GM18858 (cell line): ENCODE data around the gene PSME1.

ENCODE experiments used
- ATAC-seq: cut with Tn5 transposase; IDR thresholded peaks from one replicate; pipeline ENCODE4 v1.9.1; 2021; ENCODE audit not compliant: unreplicated experiment

Gene PSME1

DNA sequence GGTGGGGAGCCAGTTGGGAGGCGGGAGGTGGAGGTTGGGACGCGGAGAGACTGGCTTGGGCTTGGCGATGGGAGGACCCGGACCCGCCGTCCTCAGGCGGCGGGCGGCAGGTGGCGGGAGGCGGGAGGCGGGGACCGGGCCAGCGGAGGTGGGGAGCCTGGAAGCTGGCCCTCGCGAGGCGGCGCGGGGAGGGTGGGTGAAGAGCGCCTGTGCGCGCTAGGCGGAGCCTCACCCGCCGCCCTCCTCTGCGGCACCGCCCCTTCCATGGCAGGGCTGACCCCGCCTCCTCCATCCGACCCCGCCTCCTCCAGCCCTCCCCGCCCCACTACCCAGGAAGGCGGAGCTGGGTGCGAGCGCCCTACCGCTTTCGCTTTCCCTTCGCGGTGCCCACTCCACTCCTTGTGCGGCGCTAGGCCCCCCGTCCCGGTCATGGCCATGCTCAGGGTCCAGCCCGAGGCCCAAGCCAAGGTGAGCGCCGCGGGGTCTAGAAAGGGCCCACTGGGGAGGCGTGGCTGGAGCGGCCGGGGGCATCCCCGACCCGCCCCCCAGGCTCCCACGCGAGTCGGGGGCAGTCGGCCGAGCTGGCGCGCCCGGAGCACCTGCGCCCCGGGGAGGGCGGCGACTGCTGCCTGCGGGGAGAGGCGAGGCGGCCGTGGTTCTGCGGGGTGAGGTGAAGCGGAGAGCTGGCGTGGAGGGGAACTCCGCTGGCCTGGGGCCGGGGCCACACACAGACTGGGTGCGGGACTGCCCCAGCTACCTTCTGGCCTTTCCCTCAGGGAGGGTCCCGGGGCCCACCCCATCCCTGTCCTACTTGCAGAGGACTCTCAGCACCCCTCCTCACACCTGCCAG lies at the start of gene PSME1:
PSME1 (plus strand) TSS at position 361 of the 850 bp plus-strand sequence; CDS start at position 430, 69 bp downstream.
- peak; percentile 66 for ATAC-seq

DNA sequence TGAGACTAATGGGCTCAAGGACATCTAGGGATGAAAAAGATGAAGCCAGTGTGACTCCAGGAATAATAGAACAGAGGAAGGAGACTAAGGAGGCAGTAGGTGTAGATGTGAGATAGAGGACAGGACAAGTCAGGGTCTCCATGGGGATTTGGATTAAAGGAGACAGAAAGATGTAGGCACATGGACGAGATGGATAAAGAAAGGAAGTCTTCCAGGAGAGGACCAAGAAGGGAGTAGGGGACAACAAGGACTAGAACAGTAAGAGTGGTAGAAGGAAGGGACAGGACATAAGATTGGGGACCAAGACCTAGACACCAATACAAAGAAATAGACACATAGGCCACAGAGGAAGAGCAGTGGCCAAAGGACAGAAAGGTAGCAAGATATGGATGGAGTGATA lies 49.0 kb upstream of the PSME1 start:
- no peak for ATAC-seq

DNA sequence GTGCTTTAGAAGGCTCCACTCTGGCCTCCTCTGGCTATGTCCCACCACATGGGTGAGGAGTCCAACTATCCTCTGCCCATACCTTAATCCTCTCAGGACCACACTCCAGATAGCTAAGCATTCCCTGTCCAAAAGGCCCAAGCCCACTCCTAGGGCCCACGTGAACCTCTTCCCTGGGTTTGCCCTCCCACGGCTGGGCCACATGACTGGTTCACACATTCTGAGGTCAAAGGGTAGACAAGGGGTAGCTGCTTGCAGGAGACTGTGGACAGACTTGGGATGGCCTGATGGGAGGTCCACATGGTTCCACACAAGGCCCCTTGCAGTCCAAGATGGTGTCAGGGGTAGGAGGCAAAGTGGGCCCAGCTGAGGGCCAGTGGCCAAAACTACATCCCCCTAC lies 47.9 kb upstream of the PSME1 start:
- ATAC-seq, result no peak

DNA sequence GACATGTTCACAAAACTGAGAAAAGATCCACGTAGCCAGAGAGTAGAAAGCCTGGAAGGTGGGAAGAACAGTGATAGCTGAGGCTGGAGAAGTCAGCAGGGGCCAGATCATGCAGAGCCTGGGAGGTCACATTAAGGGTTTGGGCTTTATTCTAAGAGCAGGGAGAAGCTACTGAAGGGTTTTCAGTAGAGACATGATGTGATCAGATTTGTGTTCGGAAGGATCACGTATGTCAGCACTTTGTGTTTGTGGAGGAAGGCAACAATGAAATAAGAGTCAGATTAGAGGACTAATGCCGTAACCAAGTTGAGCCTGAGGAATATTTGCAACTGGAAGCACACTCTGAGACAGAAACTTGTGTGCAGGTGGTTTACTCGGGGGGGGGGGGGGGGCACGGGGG lies 46.1 kb upstream of the PSME1 start:
- no peak for ATAC-seq

DNA sequence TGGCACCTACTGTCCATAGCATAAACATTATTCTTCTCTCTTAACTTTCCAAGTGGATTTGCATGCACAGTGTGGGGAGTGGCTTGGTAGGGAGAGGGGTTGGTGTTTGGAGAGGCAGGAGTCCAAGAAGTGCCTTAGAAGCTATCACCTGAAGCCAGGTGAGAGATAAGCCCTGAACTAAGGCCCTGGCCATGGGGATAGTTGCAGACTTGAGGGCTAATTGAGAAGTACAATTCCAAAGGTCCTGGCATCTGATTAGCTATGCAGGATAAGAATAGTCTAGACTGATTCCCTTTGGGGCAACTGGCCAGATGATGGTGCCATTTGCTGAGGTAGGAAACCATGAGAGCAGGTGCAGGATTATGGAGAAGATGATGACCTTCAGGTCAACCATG lies 43.9 kb upstream of the PSME1 start:
- ATAC-seq, result no peak

DNA sequence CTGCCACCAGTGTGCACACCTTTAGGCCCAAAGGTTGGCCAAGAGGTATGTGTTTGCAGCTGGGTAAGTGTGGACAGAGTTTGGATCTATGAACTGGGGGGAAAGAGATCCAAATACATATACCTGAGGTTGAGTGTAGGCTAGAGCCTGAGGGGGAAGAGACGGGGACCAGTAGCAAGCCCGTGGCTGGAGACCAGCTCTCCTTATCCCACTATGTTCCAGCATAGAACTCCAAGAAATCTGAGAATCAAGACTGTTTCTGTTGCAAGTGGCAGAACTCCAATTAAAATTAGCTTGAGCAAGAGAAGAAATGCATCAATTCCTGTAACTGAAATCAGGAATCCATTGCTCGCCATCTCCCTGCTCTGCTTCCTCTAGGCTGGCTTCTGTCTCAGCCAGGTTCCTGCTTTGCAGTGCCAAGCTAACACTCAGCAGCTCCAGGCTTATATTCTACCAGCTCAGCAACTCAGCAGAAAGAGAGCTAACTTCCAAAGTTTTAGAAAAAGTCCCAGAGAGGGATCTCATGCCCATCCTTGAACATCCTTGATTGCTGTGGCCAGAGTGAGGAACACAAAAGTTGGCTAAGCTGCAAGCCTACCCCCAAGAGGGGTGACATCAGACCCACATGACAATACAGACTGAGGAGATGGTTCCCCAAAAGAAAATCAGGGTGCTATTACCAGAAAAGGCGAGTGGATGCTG lies 43.3 kb upstream of the PSME1 start:
- ATAC-seq, result no peak

DNA sequence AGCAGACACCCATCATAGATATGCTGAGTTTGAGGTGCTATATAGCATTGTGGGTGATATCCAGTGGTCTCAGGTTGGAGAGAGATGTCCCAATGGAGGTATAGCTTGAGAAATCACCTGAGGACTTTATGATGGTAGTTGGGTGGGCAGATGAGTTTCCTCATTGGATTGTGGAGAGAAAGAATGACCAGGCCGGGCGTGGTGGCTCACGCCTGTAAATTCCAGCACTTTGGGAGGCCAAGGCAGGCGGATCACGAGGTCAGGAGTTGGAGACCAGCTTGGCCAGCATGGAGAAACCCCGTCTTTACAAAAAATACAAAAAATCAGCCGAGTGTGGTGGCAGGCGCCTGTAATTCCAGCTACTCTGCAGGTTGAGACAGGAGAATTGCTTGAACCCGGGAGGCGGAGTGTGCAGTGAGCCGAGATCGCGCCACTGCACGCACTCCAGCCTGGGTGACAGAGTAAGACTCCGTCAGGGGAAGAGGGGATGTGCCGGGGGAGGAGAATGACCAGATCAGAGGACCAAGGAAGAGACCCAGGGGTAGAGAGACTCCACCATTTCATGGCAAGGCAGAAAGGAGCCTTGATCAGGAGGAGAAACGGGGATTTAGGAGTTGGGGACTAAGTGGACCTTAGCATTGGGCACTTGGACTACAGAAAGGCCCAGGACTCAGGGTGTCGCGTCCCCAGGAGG lies 42.6 kb upstream of the PSME1 start:
- ATAC-seq, result no peak

DNA sequence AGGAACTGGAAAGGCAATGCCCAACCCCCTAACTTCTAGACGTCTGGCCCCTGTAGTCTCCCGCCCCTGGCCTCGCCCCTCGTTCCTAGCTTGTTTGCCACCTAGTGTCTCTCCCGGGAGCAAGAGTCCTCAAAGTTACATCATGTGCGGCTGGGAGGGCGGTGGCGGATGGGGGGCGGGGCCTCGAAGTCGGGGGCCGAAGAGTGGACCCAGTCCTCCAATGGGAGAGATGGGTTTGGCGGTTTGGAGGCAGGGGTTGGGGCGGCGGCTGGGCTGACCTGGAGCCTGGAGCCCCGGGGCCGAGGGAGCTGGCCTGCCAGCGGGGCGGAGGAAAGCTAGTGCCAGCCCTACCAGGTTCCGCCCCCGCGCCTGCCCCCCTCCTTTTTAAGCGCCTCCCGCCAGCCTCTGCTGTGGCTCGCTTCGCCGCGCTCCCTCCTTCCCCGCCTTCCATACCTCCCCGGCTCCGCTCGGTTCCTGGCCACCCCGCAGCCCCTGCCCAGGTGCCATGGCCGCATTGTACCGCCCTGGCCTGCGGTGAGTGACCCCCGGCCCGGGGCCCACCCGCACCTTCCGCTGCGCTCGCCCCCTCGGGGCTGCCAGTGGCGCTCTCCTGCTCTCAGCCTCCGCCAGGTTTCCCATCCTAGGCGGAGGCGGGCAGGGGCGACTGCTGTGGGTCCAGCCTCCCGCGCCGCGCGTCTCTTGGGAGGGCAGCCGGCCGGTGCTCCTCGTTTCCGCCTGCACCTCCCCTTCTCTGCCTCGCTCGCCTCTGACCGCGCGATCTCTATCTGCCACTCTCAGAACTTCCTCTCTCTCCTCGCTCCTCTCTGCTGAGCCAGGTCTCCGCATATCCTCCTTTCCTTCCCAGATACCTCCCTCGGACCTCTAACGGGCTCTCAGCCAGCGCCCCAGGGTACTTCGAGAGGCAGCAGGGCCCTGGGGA lies 41.8 kb upstream of the PSME1 start, which contains the start of gene PCK2:
PCK2 (plus strand) TSS at position 411 of the 940 bp plus-strand sequence; CDS start at position 506, 95 bp downstream.
- ATAC-seq, result peak; percentile 27

DNA sequence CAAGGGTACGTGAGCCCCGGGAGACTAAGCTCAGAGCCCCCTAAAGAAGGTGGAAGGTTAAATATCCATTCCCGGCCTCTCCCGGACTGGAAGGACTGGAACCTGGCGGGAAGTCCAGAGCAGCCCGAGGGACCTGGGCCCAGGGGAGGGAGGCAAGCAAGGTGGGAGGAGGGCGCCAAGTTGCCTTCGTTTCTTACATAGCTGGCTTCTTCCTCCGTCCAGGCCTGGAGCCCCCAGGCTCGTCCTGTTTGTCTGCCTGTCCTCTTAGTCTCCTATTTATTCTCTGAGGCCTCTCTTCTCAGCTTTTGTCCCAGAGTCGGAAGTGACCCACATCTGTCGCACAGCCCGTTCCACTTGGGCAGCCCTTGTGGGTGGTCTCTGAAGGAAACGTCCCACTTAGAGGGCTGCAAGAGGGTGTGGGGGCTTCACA lies 41.1 kb upstream of the PSME1 start:
- ATAC-seq, result no peak

DNA sequence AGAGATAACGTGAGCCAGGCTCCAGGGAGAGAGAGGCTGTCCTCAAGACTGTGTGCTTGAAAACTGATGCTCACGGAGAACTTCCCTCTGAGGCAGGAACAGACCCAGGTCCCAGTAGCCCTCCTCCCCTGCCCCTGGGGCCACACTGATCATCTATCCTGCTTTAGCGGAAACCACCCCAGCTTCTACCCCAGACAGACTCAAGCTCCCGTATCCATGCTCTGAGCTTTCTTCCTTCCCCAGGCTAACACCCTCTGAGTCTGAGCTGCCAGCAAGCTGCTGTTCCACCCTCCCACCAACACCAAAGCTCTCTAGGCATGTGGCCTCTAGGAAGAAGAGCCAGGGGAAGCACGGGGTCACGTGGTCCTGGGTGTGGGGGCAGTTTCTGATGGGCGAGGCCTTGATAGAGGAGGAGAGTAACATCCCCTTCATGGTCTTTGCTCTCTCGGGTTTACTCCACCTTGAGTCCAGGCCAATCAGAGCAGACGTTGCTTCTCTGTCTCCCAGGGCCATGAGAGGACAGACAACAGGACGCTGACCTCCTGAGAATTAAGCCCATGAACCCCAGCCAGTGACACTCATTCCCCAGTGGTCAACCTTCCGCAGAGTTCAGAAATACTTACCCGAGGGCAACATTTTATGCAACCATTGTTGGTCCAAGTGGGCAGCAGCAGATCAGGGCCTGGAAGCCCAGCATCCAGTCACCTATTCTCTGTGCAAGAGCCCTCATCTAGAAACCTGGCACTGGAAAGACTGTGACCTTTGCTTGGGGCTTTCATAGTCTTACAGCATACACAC lies 40.5 kb upstream of the PSME1 start:
- ATAC-seq, result peak; percentile 76

DNA sequence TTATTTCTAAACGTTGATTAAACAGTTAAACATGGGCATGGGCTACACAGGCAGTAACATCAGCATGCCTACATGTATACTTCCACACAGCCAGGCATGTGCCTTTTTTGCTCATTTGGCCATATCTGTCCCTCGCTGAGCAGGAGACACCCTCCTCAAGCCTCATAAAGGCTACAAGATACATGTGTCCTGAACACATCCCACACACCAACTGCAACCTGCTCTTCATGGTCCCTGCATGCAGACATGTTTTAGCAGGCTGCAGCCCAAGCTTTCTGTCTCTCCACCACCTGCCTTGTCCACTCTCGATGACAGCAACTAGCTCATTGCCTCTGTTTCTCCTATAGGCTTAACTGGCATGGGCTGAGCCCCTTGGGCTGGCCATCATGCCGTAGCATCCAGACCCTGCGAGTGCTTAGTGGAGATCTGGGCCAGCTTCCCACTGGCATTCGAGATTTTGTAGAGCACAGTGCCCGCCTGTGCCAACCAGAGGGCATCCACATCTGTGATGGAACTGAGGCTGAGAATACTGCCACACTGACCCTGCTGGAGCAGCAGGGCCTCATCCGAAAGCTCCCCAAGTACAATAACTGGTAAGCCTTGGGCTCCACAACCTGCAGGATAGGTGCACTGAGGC lies 39.3 kb upstream of the PSME1 start:
- no peak for ATAC-seq

DNA sequence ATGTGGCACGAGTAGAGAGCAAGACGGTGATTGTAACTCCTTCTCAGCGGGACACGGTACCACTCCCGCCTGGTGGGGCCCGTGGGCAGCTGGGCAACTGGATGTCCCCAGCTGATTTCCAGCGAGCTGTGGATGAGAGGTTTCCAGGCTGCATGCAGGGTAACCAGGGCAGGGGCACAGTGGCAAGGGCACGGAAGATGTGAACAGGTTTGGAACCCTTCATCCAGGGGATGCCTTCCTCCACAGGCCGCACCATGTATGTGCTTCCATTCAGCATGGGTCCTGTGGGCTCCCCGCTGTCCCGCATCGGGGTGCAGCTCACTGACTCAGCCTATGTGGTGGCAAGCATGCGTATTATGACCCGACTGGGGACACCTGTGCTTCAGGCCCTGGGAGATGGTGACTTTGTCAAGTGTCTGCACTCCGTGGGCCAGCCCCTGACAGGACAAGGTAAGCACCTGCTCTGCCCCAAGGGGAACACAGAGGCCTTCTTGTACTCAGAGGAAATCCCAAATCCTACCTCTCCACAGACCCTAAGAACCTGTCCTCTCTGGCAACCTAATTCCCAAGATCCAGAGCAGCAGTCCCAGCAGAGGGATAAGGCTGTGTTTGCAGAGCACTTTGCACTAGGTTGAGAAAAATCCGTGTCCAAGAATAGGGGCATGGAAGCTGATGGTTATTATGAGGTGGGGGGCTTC lies 37.6 kb upstream of the PSME1 start:
- no peak for ATAC-seq

DNA sequence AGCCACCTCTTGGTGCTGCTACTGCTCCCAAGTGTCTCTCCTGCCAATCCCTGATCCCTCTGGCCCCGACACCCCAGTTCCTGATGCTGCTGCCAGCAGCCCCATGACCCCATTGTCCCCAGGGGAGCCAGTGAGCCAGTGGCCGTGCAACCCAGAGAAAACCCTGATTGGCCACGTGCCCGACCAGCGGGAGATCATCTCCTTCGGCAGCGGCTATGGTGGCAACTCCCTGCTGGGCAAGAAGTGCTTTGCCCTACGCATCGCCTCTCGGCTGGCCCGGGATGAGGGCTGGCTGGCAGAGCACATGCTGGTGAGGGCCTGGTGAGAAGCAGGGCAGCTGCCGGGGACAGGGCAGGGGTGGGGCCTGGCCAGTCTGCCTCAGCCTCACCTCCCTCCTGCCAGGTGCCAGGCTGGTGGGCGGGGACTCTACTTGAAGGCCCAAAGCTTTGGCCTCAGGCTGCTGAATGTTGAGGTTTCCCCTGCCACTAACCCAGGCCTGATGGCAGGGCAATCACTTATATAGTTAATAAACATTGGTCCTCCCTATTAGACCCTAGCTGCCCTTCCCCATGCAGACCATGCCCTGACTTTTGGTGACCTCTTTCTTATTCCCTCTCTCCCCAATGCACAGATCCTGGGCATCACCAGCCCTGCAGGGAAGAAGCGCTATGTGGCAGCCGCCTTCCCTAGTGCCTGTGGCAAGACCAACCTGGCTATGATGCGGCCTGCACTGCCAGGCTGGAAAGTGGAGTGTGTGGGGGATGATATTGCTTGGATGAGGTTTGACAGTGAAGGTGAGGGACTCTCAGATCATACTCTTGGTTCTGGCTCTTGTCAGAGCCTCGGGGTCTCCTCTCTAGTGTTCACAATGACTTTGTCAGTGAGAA lies 36.8 kb upstream of the PSME1 start:
- no peak for ATAC-seq

DNA sequence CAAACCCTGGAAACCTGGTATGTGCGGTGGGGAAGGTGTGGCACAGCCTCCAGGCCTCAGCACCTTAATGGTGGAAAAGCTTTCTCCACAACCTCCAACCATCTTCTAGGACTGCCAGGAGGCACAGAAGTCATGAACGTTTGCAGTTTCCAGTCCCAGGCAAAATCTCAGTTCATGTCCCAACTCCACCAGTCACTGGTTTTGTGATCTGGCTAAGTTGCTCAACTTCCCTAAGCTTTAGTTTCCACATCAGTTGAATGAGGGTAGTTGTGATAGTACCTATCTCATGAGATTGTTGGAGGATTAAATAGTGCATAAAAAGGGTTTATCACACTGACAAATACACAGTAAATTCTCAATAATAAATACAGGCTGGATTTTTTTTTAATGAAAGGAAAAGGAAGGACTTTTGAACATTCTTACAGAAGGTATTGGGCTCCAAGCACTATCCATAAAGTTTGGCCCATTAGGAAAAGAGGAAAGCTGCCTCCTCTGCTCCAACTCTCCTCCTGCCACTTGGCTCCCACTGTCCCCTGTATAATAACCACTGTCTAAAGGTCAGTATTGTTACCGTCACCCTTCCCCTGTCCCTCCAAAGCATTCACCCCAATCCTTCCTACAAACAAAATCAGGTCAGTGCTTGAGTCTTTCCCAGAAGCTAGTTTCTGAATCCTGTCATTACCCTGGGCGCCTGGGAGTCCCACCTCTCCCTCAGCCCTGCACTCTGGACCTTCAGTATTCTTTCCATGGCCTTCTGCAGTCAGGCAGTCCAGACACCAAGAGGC lies 35.6 kb upstream of the PSME1 start:
- ATAC-seq, result no peak

DNA sequence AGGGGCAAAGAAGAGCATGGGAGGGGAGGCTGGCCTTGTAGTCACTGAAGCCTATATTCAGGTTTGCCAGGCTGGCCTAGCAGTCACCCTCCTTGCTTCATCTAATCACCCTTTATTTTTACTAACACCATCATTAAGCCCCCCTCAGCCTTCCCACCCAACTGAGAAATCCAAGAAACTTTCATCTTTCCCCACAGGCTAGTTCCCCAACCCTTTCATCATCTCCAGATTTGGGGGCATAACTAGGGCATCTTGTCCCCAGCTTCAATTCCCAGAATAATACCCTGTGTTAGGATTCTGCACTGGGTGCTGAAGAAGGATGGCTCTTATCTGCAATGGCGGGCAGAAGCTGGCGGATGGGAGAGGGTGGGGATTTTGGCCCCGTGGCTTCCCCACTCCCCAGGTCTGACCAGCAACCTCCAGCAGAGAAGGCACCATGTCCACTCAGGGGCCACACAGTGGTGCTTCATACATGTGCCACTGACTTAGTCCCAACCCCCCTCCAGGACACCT lies 35.0 kb upstream of the PSME1 start:
- ATAC-seq, result no peak

DNA sequence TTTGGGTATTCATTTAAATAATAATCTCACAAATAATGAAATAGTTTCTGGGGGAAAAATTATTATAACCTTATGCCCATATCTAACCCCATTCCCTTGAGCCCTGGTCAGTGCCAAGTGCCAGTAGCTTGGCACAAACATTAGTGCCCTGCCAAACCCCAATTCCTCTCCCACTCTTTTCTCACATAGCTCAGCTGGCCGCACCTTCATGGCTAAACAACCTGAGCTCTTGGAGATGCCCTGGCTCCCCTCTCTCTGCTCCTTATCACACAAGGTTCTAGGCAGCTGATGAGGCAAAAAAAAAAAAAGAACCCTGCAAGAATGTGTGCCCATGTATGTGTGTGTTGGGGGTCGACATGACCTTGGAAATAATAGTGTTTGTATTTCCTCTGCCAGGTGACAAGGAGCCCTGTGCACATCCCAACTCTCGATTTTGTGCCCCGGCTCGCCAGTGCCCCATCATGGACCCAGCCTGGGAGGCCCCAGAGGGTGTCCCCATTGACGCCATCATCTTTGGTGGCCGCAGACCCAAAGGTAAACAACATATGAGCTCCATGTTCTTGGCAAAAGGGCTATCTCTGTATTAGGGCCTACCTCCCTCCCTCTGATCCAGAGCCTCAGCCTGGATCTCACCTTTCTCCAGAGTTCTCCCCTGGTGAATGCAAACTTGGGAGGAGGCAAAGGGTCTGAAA lies 33.5 kb upstream of the PSME1 start:
- ATAC-seq, result no peak
